Erythroblast (primary cell): ENCODE results near the gene KRTAP4-5.
"Not testable (repeated sequence)": the region's sequence is repeated elsewhere in the genome, so short reads cannot be mapped to it uniquely, and the experiment has no call there.

Experiments
- DNase-seq, 2 experiments: peaks; one replicate each; lab custom pipeline; 2025; lab: John Stamatoyannopoulos, UW
- GATA1 ChIP-seq: IDR thresholded peaks from 2 replicates; pipeline ENCODE4 v1.6.1; 2011; ENCODE audit warnings: low read depth, mild to moderate bottlenecking, control low read depth, low read length, moderate library complexity
- POLR2A ChIP-seq: IDR thresholded peaks from 2 replicates; pipeline ENCODE4 v1.6.1; 2011; ENCODE audit warnings: mild to moderate bottlenecking, low read length

Gene KRTAP4-5

GRCh38 chr17:41133880-41134735 is 15.5 kb downstream of the KRTAP4-5 start:
- DNase-seq: no peak
- no peak for TF ChIP-seq GATA1
- TF ChIP-seq POLR2A: no peak

DNA sequence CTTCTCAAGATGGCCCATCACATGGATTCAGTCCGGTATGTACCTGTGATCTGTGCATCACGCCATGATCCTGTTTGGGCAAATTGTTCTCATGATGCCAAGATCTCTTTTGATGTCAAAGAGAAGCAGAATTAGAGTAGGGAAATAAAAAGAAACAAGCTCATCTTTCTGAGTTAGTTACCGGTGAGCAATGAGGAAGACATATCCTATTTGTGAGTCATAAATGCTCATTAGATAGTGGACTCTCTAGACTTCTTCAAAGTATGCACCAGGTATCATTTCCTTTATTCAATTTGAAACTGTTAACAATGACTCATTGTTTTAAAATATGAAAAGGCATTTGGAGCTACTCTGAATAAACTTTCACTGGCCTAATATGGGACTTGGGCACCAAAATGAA is 17.6 kb downstream of the KRTAP4-5 start:
- TF ChIP-seq GATA1 (no peak), POLR2A (no peak)

DNA sequence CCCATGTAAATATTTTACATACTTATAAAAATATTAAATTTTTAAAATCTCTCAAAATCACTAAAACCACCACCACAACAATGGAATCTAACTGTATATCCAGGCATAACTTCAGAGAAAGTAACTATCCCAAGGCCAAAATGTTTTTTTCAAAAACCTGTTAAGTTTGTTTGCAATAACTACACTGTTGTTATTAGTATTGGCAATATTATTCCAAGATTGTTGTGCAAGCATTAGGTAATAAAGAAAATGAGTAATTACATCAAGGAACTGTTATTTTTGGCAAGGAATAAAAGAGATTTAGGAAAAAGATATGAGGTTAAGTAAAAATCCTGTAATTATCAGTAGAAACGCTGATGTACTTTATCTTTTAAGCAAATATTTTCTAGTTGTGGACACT is 22.3 kb downstream of the KRTAP4-5 start:
- TF ChIP-seq POLR2A (no peak), GATA1 (no peak)

More for the DNA sequence above, 17.6 kb downstream of the KRTAP4-5 start:
- DNase-seq: no peak

GRCh38 chr17:41126412-41126811 is 23.2 kb downstream of the KRTAP4-5 start:
- no peak for DNase-seq
- no peak for TF ChIP-seq GATA1
- TF ChIP-seq POLR2A: no peak

More for the DNA sequence above, 22.3 kb downstream of the KRTAP4-5 start:
- no peak for DNase-seq

- DNase-seq: no peak
- TF ChIP-seq POLR2A: no peak
Measured at GRCh38 chr17:41125064-41125463, 24.6 kb downstream of the KRTAP4-5 start.

DNA sequence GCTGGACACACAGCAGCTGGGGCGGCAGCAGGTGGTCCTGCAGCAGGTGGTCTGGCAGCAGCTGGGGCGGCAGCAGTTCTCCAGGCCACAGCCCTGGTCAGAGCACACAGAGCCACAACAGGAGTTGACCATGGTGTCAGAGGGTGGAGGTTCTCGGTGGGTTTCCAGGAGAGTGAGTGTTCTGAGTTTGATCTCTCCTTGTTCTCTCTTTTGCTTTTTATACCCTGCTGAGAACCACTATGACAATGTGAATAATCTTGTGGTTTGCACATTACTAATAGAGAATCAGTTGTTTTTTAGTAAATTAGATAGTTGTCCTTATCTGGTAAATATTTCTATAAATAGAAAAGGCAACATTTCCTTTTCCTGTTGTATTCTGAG is 25.6 kb downstream of the KRTAP4-5 start, which contains the start of gene KRTAP4-12:
KRTAP4-12 (minus strand) TSS at position 192 of the 381 bp plus-strand sequence; CDS start at position 132, 60 bp downstream.
- DNase-seq: not testable (repeated sequence)

- DNase-seq: not testable (repeated sequence)
Measured at GRCh38 chr17:41123292-41123990, 26.2 kb downstream of the KRTAP4-5 start.

- TF ChIP-seq POLR2A (no peak), GATA1 (no peak)
- no peak for DNase-seq
Measured at GRCh38 chr17:41121742-41122141, 27.9 kb downstream of the KRTAP4-5 start.

- DNase-seq: not testable (repeated sequence)
Measured at GRCh38 chr17:41119696-41120690, 29.6 kb downstream of the KRTAP4-5 start.

DNA sequence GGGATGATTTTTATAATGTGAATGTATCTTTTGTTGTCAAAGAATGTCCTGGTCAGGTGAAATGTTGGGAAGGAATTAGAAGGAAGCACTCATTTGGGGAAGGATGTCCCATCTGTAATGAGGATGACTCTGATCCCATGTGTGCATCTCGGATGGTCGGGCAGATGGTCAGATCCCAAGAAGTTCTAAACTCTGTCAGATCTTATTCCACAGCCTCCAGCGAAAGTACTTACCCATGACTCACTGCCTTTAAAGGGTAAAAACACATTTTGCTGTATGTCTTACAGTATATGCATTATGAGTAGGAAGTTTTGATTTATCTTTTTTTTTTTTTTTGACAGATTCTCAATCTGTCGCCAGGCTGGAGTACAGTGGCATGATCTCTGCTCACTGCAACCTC is 30.9 kb downstream of the KRTAP4-5 start:
- no peak for DNase-seq
- TF ChIP-seq GATA1 (no peak), POLR2A (no peak)

- DNase-seq: not testable (repeated sequence)
Measured at GRCh38 chr17:41117846-41118386, 31.7 kb downstream of the KRTAP4-5 start, which contains the start of gene KRTAP4-11. Gene KRTAP4-11, minus strand, starts transcription at chr17:41118373. Its CDS starts 58 bp downstream, at chr17:41118315.

DNA sequence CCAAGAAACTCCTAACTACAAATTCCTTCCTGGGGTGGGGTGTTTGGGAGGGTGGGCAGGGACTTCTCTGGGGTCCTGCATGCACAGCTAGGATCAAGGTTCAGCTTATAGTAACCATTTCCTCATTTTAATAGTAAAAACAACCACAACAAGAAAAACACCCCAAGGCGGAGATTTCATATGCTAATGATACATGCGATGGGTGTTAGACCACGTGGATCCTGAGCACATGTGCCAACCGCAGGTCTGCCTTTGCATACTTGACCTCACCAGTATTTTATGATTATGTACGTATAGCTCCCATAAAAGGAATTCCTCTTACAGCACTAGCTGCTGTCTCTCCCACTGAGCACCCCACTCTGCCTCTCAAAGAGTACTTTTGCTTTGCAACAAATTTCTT is 33.3 kb downstream of the KRTAP4-5 start:
- TF ChIP-seq POLR2A (no peak), GATA1 (no peak)
- no peak for DNase-seq

- no peak for TF ChIP-seq POLR2A
- TF ChIP-seq GATA1: no peak
- DNase-seq: no peak
Measured at GRCh38 chr17:41111151-41111885, 38.3 kb downstream of the KRTAP4-5 start.

DNA sequence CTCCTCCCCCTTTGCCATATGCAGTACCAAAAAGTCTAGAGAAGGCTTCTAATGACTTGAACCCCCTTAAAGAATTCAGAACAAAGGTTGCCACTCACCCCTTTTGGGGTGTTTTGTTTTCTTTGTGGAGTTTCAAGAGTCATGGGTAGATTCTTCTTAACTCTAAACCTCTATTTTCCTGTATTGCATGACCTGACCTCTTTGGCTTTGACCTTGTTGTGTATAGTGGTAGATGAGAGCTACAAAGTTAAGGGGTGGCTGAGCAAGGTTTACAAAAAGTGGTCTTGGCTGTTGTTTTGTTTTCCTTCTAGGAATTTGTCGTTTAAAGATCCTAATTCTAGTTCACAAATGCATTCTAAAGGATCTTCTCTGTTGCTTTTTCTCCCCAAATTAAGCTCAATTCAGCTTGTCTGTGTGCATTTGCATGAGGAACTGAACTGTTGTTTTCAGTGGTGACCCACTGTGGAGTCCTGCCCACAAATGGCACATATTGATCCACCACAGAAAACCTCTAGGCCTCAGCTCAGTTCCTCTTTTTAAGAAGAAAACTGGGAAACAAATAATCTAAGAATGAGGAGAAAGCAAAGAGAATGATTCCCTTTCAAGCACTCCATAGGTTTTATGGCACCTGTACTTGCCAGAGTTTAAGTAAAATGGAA is 40.8 kb downstream of the KRTAP4-5 start:
- DNase-seq: not testable (repeated sequence)
